ENCODE results near the gene MYO3A.

- TF ChIP-seq POLR2AphosphoS5 (IDR thresholded peaks at IDR 0.05) (no peak), CTCF (IDR thresholded peaks at IDR 0.05) (no peak), EP300 (IDR thresholded peaks at IDR 0.05) (no peak)
Measured at GRCh38 chr10:26169466-26169865, 235.4 kb downstream of the MYO3A start.
